ENCODE results near the gene NTF3.

The NTF3 gene

DNA sequence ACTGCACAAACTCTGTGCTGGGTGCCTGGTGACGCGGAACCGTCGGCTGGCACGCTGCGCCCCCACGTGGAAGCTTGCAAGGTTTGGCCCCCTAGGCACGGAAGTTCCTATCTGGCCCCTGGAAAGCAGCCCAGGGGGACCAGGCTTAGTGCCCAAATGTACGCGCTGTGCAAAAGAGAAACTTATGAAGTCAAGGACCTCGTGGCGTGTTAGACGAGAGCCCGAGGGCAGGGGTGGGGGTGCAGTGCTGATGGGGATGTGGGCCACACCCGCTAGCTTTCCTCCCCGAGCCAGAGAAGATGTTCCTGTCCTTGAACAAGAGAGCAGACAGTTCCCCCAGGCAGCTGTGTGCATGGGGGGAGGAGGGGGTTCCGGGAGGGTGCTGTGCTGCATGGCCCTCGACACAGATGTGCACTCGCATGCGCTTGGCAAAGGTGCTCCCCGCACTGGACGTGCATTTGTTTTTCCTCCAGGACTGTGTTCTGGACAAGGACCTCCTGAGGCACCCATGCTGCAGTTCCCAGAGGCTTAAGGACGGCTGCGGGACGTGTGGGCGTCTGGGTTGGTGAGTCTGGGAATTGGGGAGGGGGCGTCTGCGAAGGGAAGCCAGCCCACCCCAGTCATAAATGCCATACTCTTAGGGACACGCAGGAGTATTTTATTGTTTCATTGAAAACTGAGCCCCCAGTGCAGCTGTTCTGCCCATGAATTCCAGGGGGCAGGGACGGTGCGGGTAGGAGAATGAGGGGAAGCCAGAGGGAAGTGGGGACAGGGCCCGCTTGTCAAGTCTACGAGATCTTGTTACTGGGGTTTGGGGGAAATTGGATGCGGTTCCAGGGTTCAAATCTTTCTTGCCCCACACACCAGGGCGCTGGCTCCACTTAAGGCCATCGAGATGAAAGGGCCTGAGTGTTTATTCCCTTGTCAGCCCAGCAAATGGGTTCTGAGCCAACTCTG lies 80.0 kb downstream of the NTF3 start:
- DNase-seq (ENCODE audit: low spot score) = peak; percentile 74

DNA sequence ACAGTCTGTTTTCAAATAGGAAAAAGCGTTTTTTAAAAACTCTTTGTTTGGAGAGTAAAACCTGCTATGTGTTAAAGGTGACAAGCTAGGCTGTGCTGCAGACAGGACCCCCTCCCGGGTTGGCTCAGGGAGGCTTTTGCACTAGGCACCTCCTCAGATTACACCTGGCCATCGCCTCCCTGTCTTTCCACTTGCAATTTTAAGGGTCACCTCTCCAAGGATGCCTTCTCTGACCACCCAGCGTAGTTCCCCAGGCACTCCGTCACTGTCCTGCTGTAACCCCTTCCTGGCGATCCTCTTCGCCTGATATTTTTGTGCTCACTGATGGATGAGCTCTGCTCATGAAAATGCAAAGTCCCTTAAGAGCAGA lies 80.7 kb downstream of the NTF3 start:
- no peak for DNase-seq (ENCODE audit: low spot score)

- DNase-seq (ENCODE audit: low spot score) = no peak
Observed at GRCh38 chr12:5513406-5513805, 81.5 kb downstream of the NTF3 start.

DNA sequence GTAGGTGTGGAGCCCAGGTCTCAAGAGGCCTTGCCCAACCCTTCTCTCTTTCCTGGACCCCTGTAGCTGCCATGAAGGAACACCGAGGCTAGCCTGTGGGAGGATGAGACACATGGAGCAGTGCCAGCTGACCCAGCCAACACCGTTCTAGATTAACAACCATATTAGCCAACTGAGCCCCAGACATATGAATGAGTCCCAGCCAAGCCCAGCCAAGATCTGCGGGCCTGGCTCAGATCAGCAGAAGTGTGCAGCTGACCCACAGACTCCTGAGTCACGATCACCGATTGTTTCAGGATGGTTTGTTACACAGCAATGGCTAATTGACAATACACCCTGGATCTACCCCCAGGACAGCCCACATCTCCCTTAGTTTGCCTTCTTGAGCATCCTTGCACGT lies 82.1 kb downstream of the NTF3 start:
- no peak for DNase-seq (ENCODE audit: low spot score)

DNA sequence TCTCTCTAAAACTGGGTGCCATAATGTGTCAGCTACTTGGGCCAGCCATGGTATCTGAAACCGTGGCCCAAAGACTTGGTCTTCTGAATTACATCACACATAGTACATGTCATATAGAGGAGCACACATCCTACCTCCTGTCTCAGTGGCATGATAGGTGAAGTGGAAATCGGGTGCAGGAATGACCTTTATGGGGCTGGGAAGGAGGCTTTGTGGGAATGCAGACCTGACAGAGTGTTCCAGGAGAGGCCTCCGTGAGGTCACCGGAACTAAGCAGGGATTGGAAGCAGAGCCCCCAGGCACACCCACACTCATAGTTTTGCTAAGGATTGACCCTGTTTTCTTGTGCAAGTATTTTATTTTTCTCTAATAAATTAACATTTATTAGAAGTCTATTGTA lies 82.6 kb downstream of the NTF3 start:
- no peak for DNase-seq (ENCODE audit: low spot score)

DNA sequence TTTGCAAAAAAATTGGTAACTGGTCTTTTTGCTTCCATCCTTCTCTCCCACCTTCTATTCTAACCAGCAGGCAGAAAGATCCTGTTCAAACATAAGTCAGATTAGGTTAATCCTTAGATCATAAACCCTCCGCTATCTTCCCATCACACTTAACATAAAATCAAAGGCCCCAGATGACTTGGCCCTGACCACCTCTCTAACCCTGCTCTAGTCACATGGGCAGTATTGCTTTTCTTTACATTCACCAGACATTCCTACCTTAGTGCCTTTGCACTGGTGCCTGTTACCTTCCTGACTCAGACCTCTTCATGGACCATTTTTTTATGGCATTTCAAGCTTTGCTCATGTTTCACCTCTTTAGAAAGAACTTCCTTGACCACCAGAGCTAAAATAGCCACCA lies 83.5 kb downstream of the NTF3 start:
- no peak for DNase-seq (ENCODE audit: low spot score)

DNA sequence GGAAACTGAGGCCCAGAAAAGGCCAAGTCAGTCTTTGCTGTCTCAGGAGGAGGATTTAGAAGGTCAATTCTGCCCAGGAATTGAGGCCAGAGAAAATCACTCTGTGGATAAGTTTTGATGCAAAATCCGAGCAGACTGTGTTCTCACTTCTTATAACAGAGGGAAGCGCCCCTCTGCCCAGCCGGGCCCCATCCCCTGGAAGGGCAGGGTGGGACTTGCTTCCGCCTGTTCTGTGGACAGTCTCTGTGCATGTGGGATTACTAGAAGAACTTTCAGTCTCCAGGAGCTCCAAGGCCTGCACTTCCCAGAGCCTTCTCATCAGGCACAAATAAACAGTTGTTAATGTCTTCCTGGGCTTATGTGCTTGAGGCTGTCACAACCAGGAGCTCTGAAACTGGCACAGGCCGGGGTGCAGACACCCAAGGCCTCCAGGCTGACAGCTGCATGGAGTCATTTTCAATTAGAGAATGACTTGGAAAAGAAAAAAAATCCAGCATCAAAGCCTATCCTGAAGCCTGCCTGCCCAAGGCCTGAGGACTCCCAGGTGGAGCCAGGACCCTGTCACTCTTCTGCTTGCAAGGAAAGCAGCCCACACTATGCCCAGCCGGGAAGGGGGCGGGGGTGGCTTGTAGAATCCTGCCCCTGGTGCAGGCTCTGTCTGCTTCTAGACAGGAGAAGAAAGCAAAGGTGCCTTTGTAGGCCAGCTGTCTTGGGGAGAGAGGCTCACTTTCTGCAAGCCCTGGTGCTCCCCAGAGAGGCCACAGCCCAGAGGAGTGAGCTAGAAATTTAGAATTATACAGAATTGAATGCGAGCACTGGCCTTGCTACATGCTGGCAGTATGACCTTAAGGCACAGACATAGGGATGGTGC lies 84.7 kb downstream of the NTF3 start:
- DNase-seq (ENCODE audit: low spot score) = no peak

DNA sequence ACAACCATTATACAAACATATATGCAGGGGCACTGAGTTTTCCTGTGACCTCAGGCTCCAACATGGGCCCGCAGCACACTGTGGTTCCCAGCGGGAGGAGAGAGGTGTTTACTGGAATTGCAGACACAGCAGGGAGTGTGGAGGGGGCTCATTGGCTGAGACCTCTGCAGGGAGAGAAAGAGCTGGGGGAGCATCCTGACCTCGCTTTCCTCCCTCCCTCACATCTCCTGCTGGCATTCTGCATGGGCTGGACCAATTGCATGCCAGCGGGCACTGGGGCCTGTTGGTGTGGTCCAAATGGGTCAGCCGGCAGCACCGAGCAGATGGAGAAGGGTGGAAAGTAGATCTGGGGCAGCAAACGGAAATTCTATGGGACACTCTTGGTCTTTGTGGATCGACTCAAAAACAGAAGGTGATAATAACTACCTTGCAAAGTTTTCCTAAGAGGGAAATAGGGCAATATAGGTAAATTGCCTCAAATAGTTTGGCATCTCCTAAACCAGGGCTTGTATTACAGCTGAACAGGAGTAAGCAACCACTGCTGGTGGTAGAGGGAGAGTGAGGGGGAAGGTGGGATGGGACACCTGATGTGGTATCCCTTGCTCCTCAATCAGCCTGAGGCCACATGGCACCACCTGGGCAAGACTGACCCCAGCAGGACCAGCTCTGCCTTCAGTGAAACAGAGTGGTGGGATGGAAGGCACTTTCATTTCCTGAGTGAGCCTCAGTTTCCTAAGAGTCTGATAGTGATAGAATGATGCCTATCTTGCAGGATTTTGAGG lies 86.9 kb downstream of the NTF3 start:
- no peak for DNase-seq (ENCODE audit: low spot score)

DNA sequence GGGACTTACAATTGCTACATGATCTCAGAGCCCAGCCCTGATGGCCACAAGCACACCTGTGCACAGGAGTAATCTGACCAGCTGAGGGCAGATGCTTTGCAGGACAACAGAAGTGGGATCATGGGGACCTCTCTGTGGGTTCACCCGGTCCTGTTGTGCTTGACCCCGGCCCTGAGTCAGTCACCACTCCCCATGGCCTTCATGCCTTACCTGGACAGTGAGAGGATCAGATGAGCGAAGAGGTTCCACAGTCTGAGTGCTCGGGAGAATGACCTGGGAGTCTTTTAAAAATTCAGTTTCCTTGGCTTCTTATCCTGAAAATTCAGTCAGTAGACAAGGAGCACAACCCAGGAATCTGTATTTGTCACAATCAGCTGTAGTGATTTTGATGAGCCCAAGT lies 88.1 kb downstream of the NTF3 start:
- no peak for DNase-seq (ENCODE audit: low spot score)

GRCh38 chr12:5520831-5521230 lies 88.9 kb downstream of the NTF3 start:
- DNase-seq (ENCODE audit: low spot score) = no peak

GRCh38 chr12:5521456-5522325 lies 89.8 kb downstream of the NTF3 start:
- DNase-seq (ENCODE audit: low spot score) = no peak

GRCh38 chr12:5522432-5523335 lies 90.8 kb downstream of the NTF3 start:
- peak; percentile 60 for DNase-seq (ENCODE audit: low spot score)

DNA sequence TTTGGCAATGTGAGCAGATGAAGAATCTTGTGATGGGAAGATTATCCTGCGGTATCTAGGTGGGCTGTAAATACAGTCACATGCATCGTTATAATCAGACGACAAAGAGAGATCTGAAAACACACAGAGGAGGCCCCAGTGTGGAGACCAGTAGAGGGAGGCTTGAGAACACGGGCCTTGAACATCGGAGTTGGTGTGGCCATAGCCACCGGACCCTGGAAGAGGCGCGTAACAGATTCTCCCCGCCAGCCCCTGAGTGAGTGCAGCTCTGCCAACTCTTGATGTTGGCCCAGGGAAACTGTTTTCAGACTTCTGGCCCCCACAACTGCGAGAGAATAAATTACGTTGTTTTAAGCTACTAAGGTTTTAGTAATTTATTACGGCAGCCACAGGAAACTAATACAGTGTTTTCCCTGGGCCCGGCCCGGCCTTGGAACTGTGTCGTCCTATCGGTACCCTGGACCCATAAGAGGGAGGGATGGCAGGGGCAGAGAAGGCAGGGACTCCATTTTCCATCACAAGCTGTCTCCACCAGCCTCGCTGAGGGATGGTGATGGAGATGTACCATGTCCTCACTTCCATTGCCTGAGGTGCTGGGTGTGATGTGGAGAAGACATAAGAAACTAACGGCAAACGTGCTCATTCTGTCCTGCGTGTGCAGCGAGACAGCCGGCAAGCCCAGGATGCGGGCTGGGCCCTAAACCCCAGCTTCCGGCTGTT lies 91.6 kb downstream of the NTF3 start:
- DNase-seq (ENCODE audit: low spot score) = no peak

DNA sequence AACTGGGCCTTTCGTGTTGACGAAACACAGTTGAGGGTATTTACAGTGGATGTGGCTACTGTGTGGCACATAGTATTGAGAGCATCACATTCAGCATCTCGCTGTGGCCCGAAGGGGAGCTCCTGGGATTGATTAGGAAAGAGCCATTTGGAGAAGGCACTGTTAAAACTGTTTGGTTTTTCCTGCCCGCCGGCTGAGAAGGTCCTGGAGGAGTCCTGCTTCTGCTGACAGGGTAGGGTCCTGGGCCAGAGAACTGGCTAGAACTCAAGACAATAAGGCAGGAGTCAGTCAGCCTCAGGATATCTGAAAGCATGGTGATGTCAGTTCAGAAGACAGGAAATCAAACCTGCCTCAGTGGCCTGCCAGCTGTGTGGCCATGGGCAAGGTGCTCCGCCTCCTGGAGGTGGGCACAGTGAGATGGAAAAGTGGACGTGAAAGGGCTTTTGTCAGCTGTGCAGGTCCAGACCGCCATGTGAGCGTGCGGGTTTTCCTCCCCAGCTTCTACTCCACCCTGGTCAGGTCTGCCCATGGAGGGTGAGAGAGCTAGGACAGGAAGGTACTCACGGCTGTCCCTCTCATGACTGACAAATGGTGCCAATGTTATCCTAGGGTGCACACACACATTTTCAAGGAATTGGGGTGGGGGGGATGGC lies 92.3 kb downstream of the NTF3 start:
- no peak for DNase-seq (ENCODE audit: low spot score)

- DNase-seq (ENCODE audit: low spot score) = no peak
Observed at GRCh38 chr12:5524769-5525436, 93.0 kb downstream of the NTF3 start.

DNA sequence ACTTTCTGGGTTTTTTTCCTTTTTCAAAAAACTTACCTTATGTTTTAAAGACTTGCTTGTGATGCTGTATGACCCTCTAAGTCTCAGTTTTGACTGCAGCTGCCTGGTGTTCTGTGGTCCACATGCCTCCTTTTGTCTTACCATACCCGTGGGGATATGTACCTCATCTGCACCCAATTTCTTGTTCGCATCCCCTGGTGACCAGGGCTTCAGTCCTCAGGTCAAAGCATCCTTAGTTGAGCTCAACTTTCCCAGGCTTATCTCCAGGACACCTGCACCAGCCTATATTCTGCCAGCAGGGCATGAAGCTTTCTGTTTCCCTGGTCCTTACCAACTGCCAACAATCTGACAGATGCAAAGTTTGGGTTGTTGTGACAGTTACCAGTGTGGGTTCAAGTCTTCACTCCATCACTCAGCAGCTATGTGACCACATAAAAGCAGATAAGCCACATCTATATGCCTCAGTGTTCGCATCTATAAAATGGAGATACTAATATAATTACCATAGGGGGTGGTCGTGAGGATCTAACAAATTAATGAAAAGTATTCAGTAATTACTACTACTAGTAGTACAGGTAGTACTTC lies 94.0 kb downstream of the NTF3 start:
- no peak for DNase-seq (ENCODE audit: low spot score)

DNA sequence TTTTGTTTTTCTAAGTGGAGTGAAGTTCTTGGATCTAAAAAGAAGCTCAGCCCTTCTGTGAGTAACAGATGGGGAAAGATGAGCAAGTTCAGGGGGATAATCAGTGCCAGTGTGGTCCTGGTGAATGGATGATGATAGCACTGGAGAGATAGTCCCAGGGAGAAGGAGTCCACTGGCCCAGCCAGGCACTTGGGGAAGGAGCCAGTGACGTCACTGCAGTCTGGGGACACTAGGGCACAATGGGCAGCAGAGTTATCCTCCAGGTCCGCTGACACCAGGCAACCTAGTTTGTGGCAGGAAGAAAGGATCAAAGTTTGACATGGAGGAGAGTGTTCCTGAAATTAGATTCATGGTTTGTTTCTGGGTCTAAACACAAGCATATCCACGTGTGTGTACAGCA lies 101.5 kb downstream of the NTF3 start:
- DNase-seq (ENCODE audit: low spot score) = no peak
